GM06990 (cell line): Measurements from ENCODE around the gene CAMKMT.

Source experiments
- DNase-seq: peaks from one replicate; pipeline ENCODE4 v3.0.0-alpha.2; 2011; ENCODE audit not compliant: insufficient read length; ENCODE audit errors: extremely low read depth
- H3K27me3 ChIP-seq: replicated peaks from 2 replicates; pipeline ENCODE4 v1.6.0; 2011; ENCODE audit warnings: low read length; ENCODE audit not compliant: control insufficient read depth, insufficient read depth
- H3K36me3 ChIP-seq: 2 replicates; pipeline ENCODE4 v1.5.1; 2011; ENCODE audit warnings: low read length; ENCODE audit not compliant: control insufficient read depth, insufficient read depth
- H3K4me3 ChIP-seq: replicated peaks from 2 replicates; pipeline ENCODE4 v1.5.1; 2011; ENCODE audit warnings: low read depth, mild to moderate bottlenecking, control low read depth, low read length
- TF ChIP-seq, protein P1 (sequence below): IDR thresholded peaks from 2 replicates; pipeline ENCODE4 v1.5.1; 2011; ENCODE audit warnings: low read length, control low read depth, mild to moderate bottlenecking, inconsistent platforms; ENCODE audit not compliant: insufficient read depth, poor library complexity, severe bottlenecking

Gene CAMKMT

DNA sequence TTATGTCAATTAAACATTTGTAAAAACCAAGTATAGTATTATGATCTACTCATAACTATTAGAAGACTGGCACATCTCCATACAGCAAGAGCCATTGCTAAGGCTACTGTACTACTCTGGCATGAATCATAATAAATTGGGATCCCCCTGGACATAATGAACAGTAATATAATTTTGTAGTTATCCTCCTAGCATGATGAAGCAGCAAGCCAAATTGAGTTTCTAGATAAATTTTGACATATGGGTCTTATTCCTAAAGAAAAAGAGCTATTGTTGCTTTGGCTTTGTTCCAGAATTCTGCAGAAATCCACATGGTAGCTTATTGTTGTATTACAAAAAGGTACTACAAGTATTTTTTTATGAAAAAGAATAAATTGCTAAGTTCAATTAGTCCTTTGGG lies 204.3 kb downstream of the CAMKMT start:
- no peaks in the 10 kb centered on the region for H3K27me3 ChIP-seq
- H3K36me3 ChIP-seq: no peaks in the 10 kb centered on the region
- H3K4me3 ChIP-seq: no peak overlapping the region
- TF ChIP-seq, protein P1, sequence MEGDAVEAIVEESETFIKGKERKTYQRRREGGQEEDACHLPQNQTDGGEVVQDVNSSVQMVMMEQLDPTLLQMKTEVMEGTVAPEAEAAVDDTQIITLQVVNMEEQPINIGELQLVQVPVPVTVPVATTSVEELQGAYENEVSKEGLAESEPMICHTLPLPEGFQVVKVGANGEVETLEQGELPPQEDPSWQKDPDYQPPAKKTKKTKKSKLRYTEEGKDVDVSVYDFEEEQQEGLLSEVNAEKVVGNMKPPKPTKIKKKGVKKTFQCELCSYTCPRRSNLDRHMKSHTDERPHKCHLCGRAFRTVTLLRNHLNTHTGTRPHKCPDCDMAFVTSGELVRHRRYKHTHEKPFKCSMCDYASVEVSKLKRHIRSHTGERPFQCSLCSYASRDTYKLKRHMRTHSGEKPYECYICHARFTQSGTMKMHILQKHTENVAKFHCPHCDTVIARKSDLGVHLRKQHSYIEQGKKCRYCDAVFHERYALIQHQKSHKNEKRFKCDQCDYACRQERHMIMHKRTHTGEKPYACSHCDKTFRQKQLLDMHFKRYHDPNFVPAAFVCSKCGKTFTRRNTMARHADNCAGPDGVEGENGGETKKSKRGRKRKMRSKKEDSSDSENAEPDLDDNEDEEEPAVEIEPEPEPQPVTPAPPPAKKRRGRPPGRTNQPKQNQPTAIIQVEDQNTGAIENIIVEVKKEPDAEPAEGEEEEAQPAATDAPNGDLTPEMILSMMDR: no peak
- no peak for DNase-seq

DNA sequence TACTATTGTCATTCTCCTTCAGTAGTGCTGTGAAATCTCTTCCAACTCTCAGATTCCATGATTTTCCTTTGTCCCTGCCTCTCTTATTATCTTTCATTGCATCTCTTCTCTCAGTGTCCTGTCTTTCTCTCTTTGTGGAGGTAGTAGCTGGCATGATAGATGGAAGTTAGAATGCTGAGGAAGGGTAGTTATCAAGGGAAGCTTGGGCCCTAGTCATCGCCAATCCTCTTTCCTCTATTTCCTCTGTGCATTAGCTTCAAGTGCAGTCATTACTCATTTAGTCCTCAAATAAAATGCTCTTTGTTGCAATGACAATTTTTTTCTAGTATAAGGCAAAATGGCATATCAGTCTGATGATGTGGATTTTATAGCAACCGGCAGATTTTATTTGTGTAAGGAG lies 207.7 kb downstream of the CAMKMT start:
- no peaks in the 10 kb centered on the region for H3K27me3 ChIP-seq
- TF ChIP-seq, protein P1: no peak
- DNase-seq: no peak
- H3K36me3 ChIP-seq: no peaks in the 10 kb centered on the region
- no peak overlapping the region for H3K4me3 ChIP-seq

DNA sequence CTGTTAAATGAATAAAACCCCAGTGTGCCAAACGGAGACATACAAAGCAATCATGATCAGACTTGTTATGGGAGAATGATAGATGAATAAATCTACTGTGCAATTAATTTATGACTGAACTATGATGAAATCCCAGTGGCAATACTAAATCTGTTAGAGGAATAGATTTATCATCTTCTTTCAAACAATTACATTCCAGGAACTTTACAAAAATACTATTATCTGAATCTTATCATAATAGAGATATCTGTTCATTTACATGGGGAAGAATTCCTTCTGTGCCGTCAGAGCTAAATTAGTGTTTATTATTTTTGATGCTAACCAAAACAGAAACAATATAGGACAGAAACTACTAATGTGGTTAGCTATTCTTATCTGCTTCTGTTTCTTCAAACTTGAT lies 208.5 kb downstream of the CAMKMT start:
- TF ChIP-seq, protein P1: no peak
- Histone ChIP-seq H3K36me3 (no peaks in the 10 kb centered on the region), H3K4me3 (no peak overlapping the region), H3K27me3 (no peaks in the 10 kb centered on the region)
- no peak for DNase-seq

DNA sequence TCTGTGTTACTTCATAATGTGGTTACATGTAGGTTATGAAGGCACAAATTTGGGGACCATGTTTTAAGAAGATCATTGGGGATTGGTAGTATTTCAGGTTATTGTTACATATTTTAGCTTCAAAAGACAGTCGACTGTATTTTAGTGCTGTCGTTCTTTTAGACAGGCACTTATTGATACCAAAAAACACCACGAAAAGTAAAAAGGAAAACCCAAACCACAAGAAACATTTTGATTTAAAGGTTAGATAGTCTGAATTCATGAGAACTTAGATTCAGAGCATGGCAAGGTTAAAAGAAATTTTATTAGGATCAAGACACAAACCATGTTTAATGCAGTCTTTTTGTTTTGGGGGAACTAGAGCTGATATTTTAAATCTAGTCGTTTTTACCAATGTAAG lies 209.0 kb downstream of the CAMKMT start:
- TF ChIP-seq, protein P1: no peak
- no peaks in the 10 kb centered on the region for H3K36me3 ChIP-seq
- DNase-seq: no peak
- no peak overlapping the region for H3K4me3 ChIP-seq
- H3K27me3 ChIP-seq: no peaks in the 10 kb centered on the region

DNA sequence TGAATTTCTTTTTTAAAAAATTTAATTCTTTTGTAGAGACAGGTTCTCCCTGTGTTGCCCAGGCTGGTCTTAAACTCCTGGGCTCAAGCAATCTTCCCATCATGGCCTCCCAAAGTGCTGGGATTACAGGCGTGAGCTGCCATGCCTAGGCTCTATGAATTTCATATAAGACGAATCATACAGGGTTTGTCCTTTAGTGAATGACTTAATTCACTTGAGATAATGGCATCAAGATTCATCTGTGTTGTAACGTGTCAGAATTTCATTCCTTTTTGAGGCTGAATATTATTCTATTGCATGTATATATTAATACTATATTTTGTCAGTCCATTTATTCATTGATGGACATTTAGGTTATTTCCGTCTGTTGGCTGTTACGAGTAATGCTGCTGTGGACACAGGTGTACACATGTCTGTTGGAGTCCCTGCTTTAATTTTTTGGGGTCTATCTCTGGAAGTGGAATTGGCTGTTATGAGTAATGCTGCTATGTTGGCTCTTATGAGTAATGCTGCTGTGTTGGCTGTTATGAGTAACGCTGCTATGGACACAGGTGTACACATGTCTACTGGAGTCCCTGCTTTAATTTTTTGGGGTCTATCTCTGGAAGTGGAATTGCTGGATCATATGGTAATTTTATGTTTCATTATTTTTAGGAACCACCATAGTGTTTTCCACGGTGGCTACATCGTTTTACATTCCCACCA lies 210.6 kb downstream of the CAMKMT start:
- TF ChIP-seq, protein P1: no peak
- Histone ChIP-seq H3K4me3 (no peak overlapping the region), H3K36me3 (no peaks in the 10 kb centered on the region), H3K27me3 (no peaks in the 10 kb centered on the region)
- no peak for DNase-seq

DNA sequence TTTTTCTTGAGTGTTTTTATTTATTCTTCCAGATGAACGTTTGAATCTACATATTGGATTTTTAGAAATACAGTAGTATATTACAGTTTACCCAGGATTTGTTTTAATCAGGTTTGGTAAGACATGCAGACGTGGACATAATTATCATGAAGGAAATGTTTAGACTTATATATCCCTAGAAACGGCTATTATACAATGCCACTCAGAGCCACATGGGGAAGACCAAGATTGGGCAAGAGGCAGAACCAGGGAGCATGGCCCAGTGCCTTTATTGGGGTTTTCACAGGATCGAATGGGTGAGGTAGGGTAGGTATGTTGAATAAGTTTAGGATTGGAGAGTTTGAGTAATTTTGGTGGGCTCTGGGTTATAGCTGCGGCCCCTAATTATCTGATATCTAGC lies 212.2 kb downstream of the CAMKMT start:
- H3K36me3 ChIP-seq: no peaks in the 10 kb centered on the region
- TF ChIP-seq, protein P1: no peak
- no peaks in the 10 kb centered on the region for H3K27me3 ChIP-seq
- DNase-seq: no peak
- no peak overlapping the region for H3K4me3 ChIP-seq
